HCT116 (cell line): ENCODE data around the gene SHROOM3. TPM values are rescaled to one million over a fixed set of nuclear protein-coding genes. Genes with fewer than 3 reads are reported as not detected.

Experiments used
- ATAC-seq: fragments of 200-7000 bp; cut with Tn5 transposase; 2 replicates; pipeline ENCODE4 v1.9.1; 2020; ENCODE audit warnings: mild to moderate bottlenecking, moderate library complexity
- BruUV-seq: library from RNA; stranded (reverse); fragments of 400-500 nt; replicated peaks from 2 replicates; lab custom pipeline; 2021; lab: Mats Ljungman, UMichigan
- CTCF ChIA-PET: fragments of 300-600 bp; sonication (Branson Sonifier 250); formaldehyde crosslinking; loops from one replicate; lab custom pipeline; 2021; ENCODE audit warnings: antibody characterized with exemption; lab: Charles Lee
- POLR2A ChIA-PET: fragments of 300-600, 350-600 bp; sonication (Branson Sonifier 250); formaldehyde crosslinking; loops from one replicate; lab custom pipeline; 2021; ENCODE audit warnings: antibody characterized with exemption; lab: Charles Lee
- RAD21 ChIA-PET, 2 experiments: fragments of 300-600 bp; sonication (Branson Sonifier 250); formaldehyde crosslinking; loops; one replicate each; lab custom pipeline; 2023; ENCODE audit warnings: low total read pairs in 2 of 2; ENCODE audit not compliant: uncharacterized antibody in 2 of 2, unreplicated experiment in 2 of 2, low non-redundant PET in 1 of 2; lab: Charles Lee
- DNase-seq: peaks from one replicate; pipeline ENCODE4 v3.0.0-alpha.2; 2010; ENCODE audit warnings: low read depth, low spot score
- H2AFZ ChIP-seq: fragments of 200-600 bp; shearing (Covaris generic), sonication (generic); 2 replicates; pipeline ENCODE4 v1.6.1; 2017; ENCODE audit warnings: low read depth, mixed run types, mixed read lengths, antibody characterized with exemption, low read length; ENCODE audit not compliant: poor library complexity, severe bottlenecking
- H3K27ac ChIP-seq: 2 replicates; pipeline ENCODE4 v1.5.1; 2012; ENCODE audit warnings: low read depth, low read length
- H3K27me3 ChIP-seq: fragments of 200-600 bp; sonication (generic); 2 replicates; pipeline ENCODE4 v1.6.1; 2016; ENCODE audit warnings: mixed run types, low read length, mixed read lengths; ENCODE audit not compliant: insufficient read depth
- H3K36me3 ChIP-seq, 2 experiments: fragments of 200-500 bp in 1 of 2; fragments of 200-600 bp in 1 of 2; sonication (Bioruptor generic) in 1 of 2; sonication (generic) in 1 of 2; 2 replicates each; pipeline versions ENCODE4 v1.5.1 to v1.6.1; 2014 to 2016; ENCODE audit warnings: low read length in 2 of 2, inconsistent platforms in 1 of 2, mixed read lengths in 1 of 2, mixed run types in 1 of 2; ENCODE audit not compliant: insufficient read depth in 2 of 2, control insufficient read depth in 1 of 2
- H3K4me1 ChIP-seq, 2 experiments: fragments of 200-600 bp in 1 of 2; sonication (generic) in 1 of 2; 2 replicates each; pipeline versions ENCODE4 v1.5.1 to v1.6.1; 2012 to 2017; ENCODE audit warnings: low read length in 2 of 2, inconsistent platforms in 1 of 2, mild to moderate bottlenecking in 1 of 2, mixed read lengths in 1 of 2, mixed run types in 1 of 2, moderate library complexity in 1 of 2; ENCODE audit not compliant: insufficient read depth in 2 of 2, control insufficient read depth in 1 of 2
- H3K4me2 ChIP-seq: fragments of 200-600 bp; sonication (generic); 2 replicates; pipeline ENCODE4 v1.6.1; 2017; ENCODE audit warnings: mixed run types, low read length, mixed read lengths
- H3K4me3 ChIP-seq, 2 experiments: fragments of 200-600 bp in 1 of 2; sonication (generic) in 1 of 2; replicated peaks in 1 of 2; 2 replicates each; pipeline ENCODE4 v1.5.1; 2011 to 2016; ENCODE audit warnings: low read length in 2 of 2, control low read depth in 1 of 2, low read depth in 1 of 2, mild to moderate bottlenecking in 1 of 2, mixed read lengths in 1 of 2, mixed run types in 1 of 2
- H3K79me2 ChIP-seq: fragments of 200-600 bp; sonication (generic); 2 replicates; pipeline ENCODE4 v1.6.1; 2017; ENCODE audit warnings: mild to moderate bottlenecking, mixed run types, low read length, moderate library complexity, mixed read lengths; ENCODE audit not compliant: insufficient read depth
- H3K9ac ChIP-seq: fragments of 200-600 bp; sonication (generic); 2 replicates; pipeline ENCODE4 v1.6.1; 2016; ENCODE audit warnings: low read length, mixed read lengths
- H3K9me2 ChIP-seq: fragments of 200-600 bp; sonication (generic), shearing (Covaris generic); 2 replicates; pipeline ENCODE4 v1.6.1; 2017; ENCODE audit warnings: mixed run types, mild to moderate bottlenecking, moderate library complexity; ENCODE audit not compliant: insufficient read depth
- H3K9me3 ChIP-seq, 2 experiments: fragments of 200-500 bp in 1 of 2; fragments of 200-600 bp in 1 of 2; sonication (Bioruptor generic) in 1 of 2; sonication (generic) in 1 of 2; 2 replicates each; pipeline ENCODE4 v1.6.1; 2014 to 2017; ENCODE audit warnings: low read length in 2 of 2, mixed read lengths in 2 of 2, inconsistent platforms in 1 of 2, low read depth in 1 of 2, mild to moderate bottlenecking in 1 of 2, mixed run types in 1 of 2, moderate library complexity in 1 of 2; ENCODE audit not compliant: control insufficient read depth in 1 of 2, insufficient read depth in 1 of 2
- H4K20me1 ChIP-seq: fragments of 200-600 bp; sonication (generic), shearing (Covaris generic); 2 replicates; pipeline ENCODE4 v1.6.1; 2017; ENCODE audit warnings: mixed run types, mild to moderate bottlenecking, moderate library complexity; ENCODE audit not compliant: insufficient read depth
- EGR1 ChIP-seq: IDR thresholded peaks from 2 replicates; pipeline ENCODE4 v1.6.1; 2012; ENCODE audit warnings: low read depth
- ELF1 ChIP-seq: IDR thresholded peaks from 2 replicates; pipeline ENCODE4 v1.6.1; 2012; ENCODE audit warnings: low read depth, borderline replicate concordance
- EZH2 ChIP-seq: fragments of 200-600 bp; sonication (generic); IDR thresholded peaks from 2 replicates; pipeline ENCODE4 v1.6.1; 2017; ENCODE audit warnings: antibody characterized with exemption, mixed run types
- EZH2phosphoT487 ChIP-seq: fragments of 200-600 bp; IDR thresholded peaks from 2 replicates; pipeline ENCODE4 v1.6.1; 2018; ENCODE audit warnings: antibody characterized with exemption, borderline replicate concordance
- FOSL1 ChIP-seq: IDR thresholded peaks from 2 replicates; pipeline ENCODE4 v1.6.1; 2012; ENCODE audit warnings: low read depth
- JUND ChIP-seq: IDR thresholded peaks from 2 replicates; pipeline ENCODE4 v1.6.1; 2012
- POLR2AphosphoS5 ChIP-seq: IDR thresholded peaks from 2 replicates; pipeline ENCODE4 v1.6.1; 2011; ENCODE audit warnings: mild to moderate bottlenecking, low read depth, low read length, moderate library complexity
- SP1 ChIP-seq: IDR thresholded peaks from 2 replicates; pipeline ENCODE4 v1.6.1; 2012; ENCODE audit warnings: low read depth
- SRF ChIP-seq: IDR thresholded peaks from 2 replicates; pipeline ENCODE4 v1.6.1; 2012; ENCODE audit warnings: low read depth
- TCF7L2 ChIP-seq: IDR thresholded peaks from 2 replicates; pipeline ENCODE4 v1.7.0; 2011; ENCODE audit warnings: borderline replicate concordance, inconsistent platforms; ENCODE audit not compliant: insufficient read depth, insufficient read length; ENCODE audit errors: extremely low read depth
- YY1 ChIP-seq: IDR thresholded peaks from 2 replicates; pipeline ENCODE4 v1.6.1; 2011; ENCODE audit warnings: low read length, low read depth, moderate library complexity, mild to moderate bottlenecking; ENCODE audit not compliant: insufficient replicate concordance; ENCODE audit errors: extremely low read depth
- ZBTB33 ChIP-seq: IDR thresholded peaks from 2 replicates; pipeline ENCODE4 v1.6.1; 2011; ENCODE audit warnings: mild to moderate bottlenecking, low read length, moderate library complexity; ENCODE audit not compliant: insufficient replicate concordance; ENCODE audit errors: extremely low read depth
- ZNF274 ChIP-seq: fragments of 200-500 bp; sonication (Bioruptor generic); IDR thresholded peaks from 2 replicates; pipeline ENCODE4 v1.6.1; 2014; ENCODE audit warnings: mild to moderate bottlenecking, low read depth, low read length, inconsistent platforms
- intact Hi-C: fragments of 100-400 bp; cut with micrococcal nuclease; formaldehyde crosslinking; loops from 2 replicates; pipeline ENCODE4 v1.10.0; 2022
- total RNA-seq: library from RNA; stranded (reverse); gene quantifications from one replicate; pipeline ENCODE4 v1.2.1, GENCODE V29; 2021; ENCODE audit not compliant: unreplicated experiment

Gene SHROOM3
- total RNA-seq, 1 experiment from 2014 or later: 22.5 TPM

GRCh38 chr4:76801621-76802235 lies 366.7 kb downstream of the SHROOM3 start:
- no peak overlapping the region for H3K9ac ChIP-seq
- no peaks in the 10 kb centered on the region for H3K9me3 ChIP-seq
- ATAC-seq: no peak
- no TSS peak for BruUV-seq
- H3K27me3 ChIP-seq: no peaks in the 10 kb centered on the region
- H3K4me3 ChIP-seq: no peak overlapping the region
- no peak overlapping the region for H3K27ac ChIP-seq
- no peaks in the 10 kb centered on the region for H4K20me1 ChIP-seq
- H3K79me2 ChIP-seq: no peaks in the 10 kb centered on the region
- ChIA-PET CTCF (interaction anchor here (1.2 kb wide), 1 partner anchor 18 kb away, joined by 3 read pairs; no protein-coding TSS in a partner anchor), RAD21 (no interaction called here), POLR2A (no interaction called here)
- no peak overlapping the region for H2AFZ ChIP-seq
- DNase-seq: no peak
- H3K9me2 ChIP-seq: no peaks in the 10 kb centered on the region
- H3K4me2 ChIP-seq: no peak overlapping the region
- TF ChIP-seq SRF (no peak), EGR1 (no peak), EZH2phosphoT487 (no peak), SP1 (no peak), JUND (no peak)
- H3K4me1 ChIP-seq: peaks cover 0 to 7% of the 10 kb centered on the region in 2 experiments; a peak in 1 of 4 replicates
- no peaks in the 10 kb centered on the region for H3K36me3 ChIP-seq
- intact Hi-C loops: no loop called here

GRCh38 chr4:76802236-76803021 lies 367.4 kb downstream of the SHROOM3 start:
- DNase-seq (no peak), ATAC-seq (no peak)
- H3K4me1 ChIP-seq: peaks cover 0 to 7% of the 10 kb centered on the region in 2 experiments; a peak in 1 of 4 replicates
- BruUV-seq: no TSS peak
- CTCF ChIA-PET: interaction anchor here (1.2 kb wide), 1 partner anchor 19 kb away, joined by 3 read pairs; no protein-coding TSS in a partner anchor
- no peaks in the 10 kb centered on the region for H3K27me3 ChIP-seq
- peaks cover 0 to 2% of the 10 kb centered on the region in 2 experiments; a peak in 1 of 4 replicates for H3K9me3 ChIP-seq
- H3K4me3 ChIP-seq: no peak overlapping the region
- H3K79me2 ChIP-seq: no peaks in the 10 kb centered on the region
- no peak overlapping the region for H3K4me2 ChIP-seq
- no peaks in the 10 kb centered on the region for H3K9me2 ChIP-seq
- no peaks in the 10 kb centered on the region for H4K20me1 ChIP-seq
- H2AFZ ChIP-seq: no peak overlapping the region
- intact Hi-C loops: no loop called here
- H3K9ac ChIP-seq: no peak overlapping the region
- no peak overlapping the region for H3K27ac ChIP-seq
- RAD21 ChIA-PET: no interaction called here
- no peaks in the 10 kb centered on the region for H3K36me3 ChIP-seq
- POLR2A ChIA-PET: no interaction called here
- TF ChIP-seq TCF7L2 (no peak), EGR1 (no peak), POLR2AphosphoS5 (no peak), ZBTB33 (no peak), FOSL1 (no peak), SRF (no peak), YY1 (no peak), ELF1 (no peak), ZNF274 (no peak), EZH2phosphoT487 (no peak), JUND (no peak), EZH2 (no peak), SP1 (no peak)
